H9 (cell line): Measurements from ENCODE around the gene CLEC11A. TPM values are rescaled to one million over a fixed set of nuclear protein-coding genes. Genes with fewer than 3 reads are reported as not detected.

Experiments
- DNase-seq: peaks from one replicate; pipeline ENCODE4 v3.0.0-alpha.2; 2017
- H2AFZ ChIP-seq: one replicate; pipeline ENCODE4 v1.6.1; 2013; ENCODE audit warnings: mild to moderate bottlenecking, low read length, control low read depth, moderate library complexity
- H2AK5ac ChIP-seq: 2 replicates; pipeline ENCODE4 v1.6.1; 2013; ENCODE audit warnings: low read length, control low read depth, mixed read lengths; ENCODE audit not compliant: insufficient read length
- H2BK120ac ChIP-seq: one replicate; pipeline ENCODE4 v1.6.1; 2013; ENCODE audit warnings: low read depth, mild to moderate bottlenecking, low read length, control low read depth, inconsistent platforms; ENCODE audit not compliant: poor library complexity, severe bottlenecking
- H2BK12ac ChIP-seq: 2 replicates; pipeline ENCODE4 v1.6.1; 2013; ENCODE audit warnings: low read length, control low read depth, mixed read lengths, low read depth; ENCODE audit not compliant: insufficient read length
- H2BK15ac ChIP-seq: 2 replicates; pipeline ENCODE4 v1.6.1; 2013; ENCODE audit warnings: low read depth, low read length, control low read depth
- H2BK20ac ChIP-seq: one replicate; pipeline ENCODE4 v1.6.1; 2013; ENCODE audit warnings: low read depth, mild to moderate bottlenecking, low read length, control low read depth, inconsistent platforms; ENCODE audit not compliant: poor library complexity, severe bottlenecking
- H2BK5ac ChIP-seq: 2 replicates; pipeline ENCODE4 v1.6.1; 2013; ENCODE audit warnings: low read length, control low read depth, mixed read lengths; ENCODE audit not compliant: insufficient read length
- H3K14ac ChIP-seq: 2 replicates; pipeline ENCODE4 v1.6.1; 2013; ENCODE audit warnings: low read length, control low read depth; ENCODE audit not compliant: insufficient read depth
- H3K18ac ChIP-seq: 2 replicates; pipeline ENCODE4 v1.6.1; 2013; ENCODE audit warnings: low read depth, mild to moderate bottlenecking, mixed read lengths, low read length, control low read depth; ENCODE audit not compliant: insufficient read length
- H3K23ac ChIP-seq: 2 replicates; pipeline ENCODE4 v1.6.1; 2013; ENCODE audit warnings: low read length, control low read depth, mixed read lengths, low read depth; ENCODE audit not compliant: insufficient read length
- H3K23me2 ChIP-seq: 2 replicates; pipeline ENCODE4 v1.6.1; 2013; ENCODE audit warnings: low read depth, mild to moderate bottlenecking, mixed read lengths, low read length, control low read depth; ENCODE audit not compliant: insufficient read length, poor library complexity, severe bottlenecking
- H3K27ac ChIP-seq: 2 replicates; pipeline ENCODE4 v1.5.1; 2013; ENCODE audit warnings: low read length, control low read depth, mixed read lengths, low read depth; ENCODE audit not compliant: insufficient read length
- H3K27me3 ChIP-seq: 2 replicates; pipeline ENCODE4 v1.6.1; 2013; ENCODE audit warnings: low read length, control low read depth, inconsistent platforms; ENCODE audit not compliant: insufficient read depth
- H3K4ac ChIP-seq: 2 replicates; pipeline ENCODE4 v1.6.1; 2013; ENCODE audit warnings: low read depth, mild to moderate bottlenecking, control low read depth, inconsistent platforms, low read length, moderate library complexity
- H3K4me1 ChIP-seq: 2 replicates; pipeline ENCODE4 v1.6.1; 2013; ENCODE audit warnings: low read length, control low read depth, inconsistent platforms; ENCODE audit not compliant: insufficient read depth
- H3K4me2 ChIP-seq: 2 replicates; pipeline ENCODE4 v1.6.1; 2013; ENCODE audit warnings: low read length, control low read depth, mixed read lengths; ENCODE audit not compliant: insufficient read length, insufficient read depth
- H3K56ac ChIP-seq: 2 replicates; pipeline ENCODE4 v1.6.1; 2013; ENCODE audit warnings: low read depth, mild to moderate bottlenecking, mixed read lengths, low read length, control low read depth; ENCODE audit not compliant: insufficient read length
- H3K79me1 ChIP-seq: 2 replicates; pipeline ENCODE4 v1.6.1; 2013; ENCODE audit warnings: low read depth, mild to moderate bottlenecking, moderate library complexity, low read length, control low read depth, inconsistent platforms; ENCODE audit not compliant: insufficient read depth, poor library complexity, severe bottlenecking
- H3K79me2 ChIP-seq: 2 replicates; pipeline ENCODE4 v1.6.1; 2013; ENCODE audit warnings: low read length, control low read depth, inconsistent platforms; ENCODE audit not compliant: insufficient read depth
- H3K9ac ChIP-seq: 2 replicates; pipeline ENCODE4 v1.6.1; 2013; ENCODE audit warnings: low read length, control low read depth, mixed read lengths; ENCODE audit not compliant: insufficient read length; ENCODE audit errors: extremely low read depth
- H3K9me3 ChIP-seq: one replicate; pipeline ENCODE4 v1.6.1; 2013; ENCODE audit warnings: low read depth, low read length, inconsistent platforms; ENCODE audit not compliant: control insufficient read depth
- H3T11ph ChIP-seq: one replicate; pipeline ENCODE4 v1.6.1; 2013; ENCODE audit warnings: mild to moderate bottlenecking, low read length, control low read depth, inconsistent platforms
- H4K20me1 ChIP-seq: one replicate; pipeline ENCODE4 v1.6.1; 2013; ENCODE audit not compliant: control insufficient read depth, insufficient read length, insufficient read depth
- H4K5ac ChIP-seq: 2 replicates; pipeline ENCODE4 v1.6.1; 2013; ENCODE audit warnings: low read depth, mild to moderate bottlenecking, mixed read lengths, low read length, control low read depth; ENCODE audit not compliant: insufficient read length
- H4K8ac ChIP-seq: replicated peaks from 2 replicates; pipeline ENCODE4 v1.6.1; 2013; ENCODE audit warnings: low read length, control low read depth, mixed read lengths, low read depth; ENCODE audit not compliant: insufficient read length
- H4K91ac ChIP-seq: 2 replicates; pipeline ENCODE4 v1.6.1; 2013; ENCODE audit warnings: low read depth, mild to moderate bottlenecking, moderate library complexity, mixed read lengths, low read length, control low read depth; ENCODE audit not compliant: insufficient read length
- H3K27ac Mint-ChIP-seq, 3 experiments: 2 replicates in 2 of 3; 3 replicates in 1 of 3; pipeline ENCODE4 v1.8.0; 2020 to 2021; ENCODE audit warnings: mixed read lengths in 3 of 3, mild to moderate bottlenecking in 1 of 3, moderate library complexity in 1 of 3
- H3K27me3 Mint-ChIP-seq: 2 replicates; pipeline ENCODE4 v1.8.0; 2021; ENCODE audit warnings: low read depth, mild to moderate bottlenecking, moderate library complexity, mixed read lengths
- H3K36me3 Mint-ChIP-seq, 3 experiments: 2 replicates in 2 of 3; 3 replicates in 1 of 3; pipeline ENCODE4 v1.8.0; 2020 to 2021; ENCODE audit warnings: low read depth in 3 of 3, mixed read lengths in 3 of 3; ENCODE audit not compliant: insufficient read depth in 1 of 3
- H3K4me1 Mint-ChIP-seq, 2 experiments: 2 replicates each; pipeline ENCODE4 v1.8.0; 2020; ENCODE audit warnings: mixed read lengths in 2 of 2
- H3K4me3 Mint-ChIP-seq, 2 experiments: 2 replicates in 1 of 2; 3 replicates in 1 of 2; pipeline ENCODE4 v1.8.0; 2020 to 2021; ENCODE audit warnings: mild to moderate bottlenecking in 2 of 2, mixed read lengths in 2 of 2, moderate library complexity in 1 of 2
- H3K9me3 Mint-ChIP-seq, 2 experiments: 2 replicates in 1 of 2; 3 replicates in 1 of 2; pipeline ENCODE4 v1.8.0; 2020; ENCODE audit warnings: mild to moderate bottlenecking in 2 of 2, mixed read lengths in 2 of 2, moderate library complexity in 1 of 2
- WGBS: extraction: QIAGEN DNeasy Blood & Tissue Kit; methylation state at CpG from one replicate; pipeline ENCODE4 v1.1.7; 2013; ENCODE audit warnings: missing lambda C conversion rate, low lambda C conversion rate, mixed read lengths; ENCODE audit not compliant: insufficient read length; ENCODE audit errors: extremely low coverage; 5-methylcytosine and 5-hydroxymethylcytosine counted together
- total RNA-seq: library from RNA; stranded (reverse); gene quantifications from 2 replicates; pipeline ENCODE4 v1.2.1, GENCODE V29; 2021
- TF ChIP-seq, protein P1 (sequence below): fragments of 200-600 bp; sonication (generic); conservative IDR thresholded peaks from 3 replicates; pipeline ENCODE4 v1.8.0; 2021; ENCODE audit warnings: antibody characterized with exemption, mild to moderate bottlenecking

CLEC11A gene
- total RNA-seq, 1 experiment from 2014 or later, result 3.9 TPM

DNA sequence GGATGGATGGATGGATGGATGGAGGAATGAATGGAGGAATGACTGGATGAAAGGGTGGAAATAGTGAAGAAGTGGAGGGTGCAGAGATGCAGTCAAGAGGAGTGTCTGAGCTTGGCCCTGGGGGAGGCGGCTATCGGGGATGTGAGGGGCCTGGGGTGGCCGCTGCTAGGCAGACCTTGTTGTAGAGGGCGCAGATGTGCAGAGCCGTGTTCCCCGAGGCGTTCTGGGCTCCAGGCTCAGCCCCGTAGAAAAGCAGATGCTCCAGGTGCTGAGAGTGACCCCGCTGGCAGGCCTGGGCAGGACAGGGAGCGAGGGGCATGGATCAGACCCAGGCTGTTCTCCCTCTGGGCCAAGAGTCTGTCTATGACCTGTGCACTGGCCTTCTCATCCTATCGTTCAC, 12.0 kb upstream of the CLEC11A start:
- Histone ChIP-seq H3K79me1 (no peaks in the 10 kb centered on the region), H3K14ac (no peak overlapping the region), H3K9ac (no peak overlapping the region), H3K27me3 (no peaks in the 10 kb centered on the region; the same call in 1 of the 2 replicates), H2BK12ac (no peak overlapping the region), H3K23me2 (no peaks in the 10 kb centered on the region), H2AK5ac (no peak overlapping the region), H3K79me2 (no peaks in the 10 kb centered on the region), H3K9me3 (no peaks in the 10 kb centered on the region), H3K56ac (no peak overlapping the region), H3K4me2 (no peak overlapping the region), H3K18ac (no peak overlapping the region), H2BK5ac (no peak overlapping the region), H3K4me1 (no peaks in the 10 kb centered on the region), H4K8ac (no peak overlapping the region), H3K27ac (no peak overlapping the region), H3T11ph (no peak overlapping the region), H2BK20ac (no peak overlapping the region), H2BK120ac (no peak overlapping the region), H2BK15ac (no peak overlapping the region), H3K23ac (no peak overlapping the region), H4K20me1 (no peaks in the 10 kb centered on the region), H3K4ac (no peak overlapping the region), H4K91ac (no peak overlapping the region), H4K5ac (no peak overlapping the region), H2AFZ (no peak overlapping the region)
- H3K4me3 Mint-ChIP-seq, result no peak overlapping the region
- TF ChIP-seq, protein P1, sequence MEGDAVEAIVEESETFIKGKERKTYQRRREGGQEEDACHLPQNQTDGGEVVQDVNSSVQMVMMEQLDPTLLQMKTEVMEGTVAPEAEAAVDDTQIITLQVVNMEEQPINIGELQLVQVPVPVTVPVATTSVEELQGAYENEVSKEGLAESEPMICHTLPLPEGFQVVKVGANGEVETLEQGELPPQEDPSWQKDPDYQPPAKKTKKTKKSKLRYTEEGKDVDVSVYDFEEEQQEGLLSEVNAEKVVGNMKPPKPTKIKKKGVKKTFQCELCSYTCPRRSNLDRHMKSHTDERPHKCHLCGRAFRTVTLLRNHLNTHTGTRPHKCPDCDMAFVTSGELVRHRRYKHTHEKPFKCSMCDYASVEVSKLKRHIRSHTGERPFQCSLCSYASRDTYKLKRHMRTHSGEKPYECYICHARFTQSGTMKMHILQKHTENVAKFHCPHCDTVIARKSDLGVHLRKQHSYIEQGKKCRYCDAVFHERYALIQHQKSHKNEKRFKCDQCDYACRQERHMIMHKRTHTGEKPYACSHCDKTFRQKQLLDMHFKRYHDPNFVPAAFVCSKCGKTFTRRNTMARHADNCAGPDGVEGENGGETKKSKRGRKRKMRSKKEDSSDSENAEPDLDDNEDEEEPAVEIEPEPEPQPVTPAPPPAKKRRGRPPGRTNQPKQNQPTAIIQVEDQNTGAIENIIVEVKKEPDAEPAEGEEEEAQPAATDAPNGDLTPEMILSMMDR, result no peak
- WGBS, result no CpG with 5 or more reads among the region's 11 CpGs
- H3K27ac Mint-ChIP-seq, result no peak overlapping the region
- DNase-seq, result no peak
- peaks cover 91% of the 10 kb centered on the region for H3K27me3 Mint-ChIP-seq
- no peaks in the 10 kb centered on the region; a peak in 1 of 7 replicates for H3K36me3 Mint-ChIP-seq
- peaks cover 0 to 8% of the 10 kb centered on the region in 2 experiments; a peak in 2 of 4 replicates for H3K4me1 Mint-ChIP-seq
- no peaks in the 10 kb centered on the region for H3K9me3 Mint-ChIP-seq
